GM19455 (cell line): Measurements from ENCODE around the gene EVPLL.
"Not testable (repeated sequence)": the region's sequence is repeated elsewhere in the genome, so short reads cannot be mapped to it uniquely, and the experiment has no call there.

Experiments
- ATAC-seq: cut with Tn5 transposase; IDR thresholded peaks from one replicate; pipeline ENCODE4 v1.9.1; 2021; ENCODE audit not compliant: unreplicated experiment

EVPLL gene

DNA sequence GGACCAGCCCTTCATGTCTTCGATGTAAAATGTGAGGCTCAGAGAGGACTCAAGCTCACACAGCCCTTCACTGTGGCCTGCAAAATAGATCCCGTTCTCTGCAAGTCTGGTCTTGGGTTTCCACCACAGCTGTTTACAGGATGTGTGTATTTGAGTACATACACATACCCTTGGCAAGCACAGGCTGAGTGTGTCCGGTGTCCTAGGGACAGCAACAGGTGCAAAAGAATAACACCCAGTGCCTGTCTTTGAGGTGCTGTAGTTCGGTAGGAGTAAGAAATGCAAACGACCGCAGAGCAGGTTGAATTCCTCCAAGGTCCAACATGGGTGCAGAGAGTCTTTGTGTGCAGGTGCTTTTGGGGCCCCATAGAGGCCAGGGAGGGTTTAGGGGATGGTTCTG, 44.9 kb downstream of the EVPLL start:
- ATAC-seq, result not testable (repeated sequence)

- ATAC-seq, result not testable (repeated sequence)
These were observed 45.4 kb downstream of the EVPLL start for GRCh38 chr17:18423015-18423414.

GRCh38 chr17:18425593-18425992, 48.0 kb downstream of the EVPLL start:
- ATAC-seq, result not testable (repeated sequence)

- not testable (repeated sequence) for ATAC-seq
These were observed 49.1 kb downstream of the EVPLL start for GRCh38 chr17:18426639-18427038.

DNA sequence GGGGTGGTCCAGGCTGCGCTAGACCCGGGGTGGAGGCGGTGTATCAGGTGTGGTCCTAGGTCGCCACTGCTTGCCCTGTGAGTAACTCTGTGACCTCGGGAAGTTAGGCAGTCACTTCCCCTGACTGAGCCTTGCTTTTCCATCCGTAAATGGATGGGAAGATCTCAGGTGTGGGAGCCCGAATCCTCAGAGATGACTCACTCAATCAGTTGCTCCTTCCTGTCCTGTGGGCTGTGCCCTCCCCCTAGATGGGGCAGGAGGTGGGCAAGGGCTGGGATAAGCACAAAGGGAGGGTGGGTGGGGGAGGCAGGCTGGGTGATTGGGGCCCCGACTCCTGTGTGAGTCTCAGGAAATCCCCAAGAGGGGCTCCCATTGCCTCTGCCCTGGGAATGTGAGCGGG, 54.6 kb downstream of the EVPLL start:
- ATAC-seq, result not testable (repeated sequence)
